Activated CD4-positive, CD25-positive, alpha-beta regulatory T cell treated with anti-CD3 and anti-CD28 coated beads, Interleukin-2, amount 50 U/mL, for 24 hours (primary cell): Measurements from ENCODE around the gene PDZD4.
A peak's percentile ranks its signal among the peaks of the same experiment; 100 is the strongest.

Experiments
- ATAC-seq, 2 donors: fragments of 150-1000 bp; cut with Tn5 transposase; one replicate each; pipeline ENCODE4 v1.10.0; 2021; ENCODE audit warnings: mild to moderate bottlenecking in 1 of 2, moderate library complexity in 1 of 2

PDZD4 gene

DNA sequence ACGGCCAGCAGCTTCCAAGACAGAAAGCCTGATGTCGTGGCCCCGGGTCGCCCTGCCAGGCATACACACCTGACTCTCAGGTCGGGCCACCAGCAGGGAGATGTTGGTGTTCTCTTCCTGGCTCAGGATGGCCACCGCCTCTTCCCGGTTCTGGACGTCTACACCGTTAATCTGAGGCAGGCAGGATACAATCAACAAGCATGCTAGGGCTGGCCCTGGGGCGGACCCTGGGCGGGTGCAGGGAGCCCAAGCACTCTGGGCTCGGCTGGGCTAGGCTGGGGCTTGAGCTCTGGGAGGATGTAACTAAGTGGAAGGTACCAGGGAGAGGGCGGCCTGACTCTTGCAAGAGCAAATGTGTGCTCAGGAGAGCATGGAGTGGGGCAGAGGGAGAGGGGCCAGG is 24.9 kb downstream of the PDZD4 start:
- ATAC-seq: no peak

DNA sequence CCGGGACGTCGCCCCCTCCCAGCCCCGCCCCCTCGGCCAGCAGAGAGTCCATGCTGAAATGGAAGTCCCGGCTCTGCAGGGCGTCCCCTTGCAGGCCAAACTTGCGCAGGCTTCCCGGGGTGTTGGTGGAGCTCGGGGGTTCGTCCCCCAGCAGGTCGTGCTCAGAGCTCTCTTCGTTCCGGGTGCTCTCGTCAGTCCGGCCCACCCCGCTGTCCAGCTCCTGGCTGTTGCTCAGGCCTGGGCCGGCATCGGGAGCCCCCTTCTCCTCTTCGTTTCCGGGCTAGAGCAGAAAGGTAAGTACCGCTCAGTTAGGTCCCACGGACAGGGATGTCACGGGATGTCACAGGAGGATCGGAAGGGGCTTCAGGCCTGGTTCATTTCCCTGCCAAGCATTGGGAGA is 25.7 kb downstream of the PDZD4 start:
- no peak for ATAC-seq

DNA sequence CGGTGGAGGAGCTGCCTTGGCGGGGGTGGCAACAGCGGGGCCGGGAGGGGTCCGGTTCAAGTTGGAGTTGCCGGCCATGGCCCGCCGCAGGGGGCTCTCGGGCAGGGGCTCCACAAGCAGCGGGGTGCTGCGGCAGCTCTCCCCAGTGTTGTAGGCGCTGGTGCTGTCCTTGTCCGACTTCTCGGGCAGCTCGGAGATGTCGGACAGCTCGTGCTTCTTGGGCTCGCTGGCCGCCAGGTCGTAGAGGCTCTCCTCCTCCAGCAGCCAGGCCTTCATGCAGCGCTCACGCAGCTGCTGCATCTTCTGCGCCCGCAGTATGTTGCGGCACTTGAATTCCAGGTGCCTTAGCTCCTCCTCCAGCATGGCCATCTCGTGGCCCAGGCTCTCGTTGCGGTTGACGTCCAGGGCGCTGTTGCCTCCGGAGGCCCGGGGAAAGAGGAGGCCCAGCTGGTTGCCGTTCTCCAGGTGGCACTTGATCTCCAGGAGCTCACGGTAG is 26.2 kb downstream of the PDZD4 start:
- no peak for ATAC-seq

DNA sequence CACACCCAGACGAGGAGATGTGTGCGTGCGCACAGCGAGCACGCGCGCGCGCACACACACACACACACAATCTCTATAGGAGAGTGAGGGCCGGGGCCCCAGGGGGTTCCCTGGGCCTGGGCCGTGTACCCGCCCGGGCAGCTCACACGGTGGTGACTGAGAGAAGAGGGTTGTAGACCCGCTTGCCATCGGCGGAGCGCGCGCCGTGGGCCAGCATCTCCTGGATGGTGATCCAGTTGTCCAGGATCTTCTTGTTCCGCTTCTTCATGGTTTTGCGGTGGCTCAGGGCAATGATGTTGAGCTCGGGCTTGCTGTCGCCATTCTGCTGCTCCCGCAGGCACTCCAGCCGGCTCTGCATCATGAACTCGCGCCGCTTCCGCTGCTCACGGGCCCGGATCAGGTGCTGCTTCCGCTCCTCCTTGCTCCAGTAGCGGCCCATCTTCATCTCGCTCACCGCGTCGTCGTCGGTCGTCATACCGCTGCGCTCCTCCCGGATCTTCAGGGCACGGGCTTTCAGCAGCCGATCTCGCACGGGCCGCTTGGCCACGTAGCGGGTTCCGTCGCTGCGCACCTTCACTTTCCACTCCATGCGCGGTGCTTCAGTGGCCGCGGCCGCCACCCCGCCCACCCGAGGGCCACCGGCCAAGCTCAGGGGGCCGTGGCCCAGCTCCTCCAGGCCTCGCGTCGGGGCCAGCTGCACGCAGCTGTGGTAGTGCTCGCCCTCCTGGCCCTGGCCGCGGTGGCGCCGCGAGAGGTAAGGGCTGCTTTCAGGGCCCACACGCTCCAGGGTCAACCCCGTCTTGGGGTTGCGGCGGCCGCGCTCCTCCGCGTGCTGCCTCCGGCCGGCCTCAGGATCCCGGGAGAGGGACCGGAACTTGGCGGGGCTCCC is 26.9 kb downstream of the PDZD4 start:
- no peak for ATAC-seq

DNA sequence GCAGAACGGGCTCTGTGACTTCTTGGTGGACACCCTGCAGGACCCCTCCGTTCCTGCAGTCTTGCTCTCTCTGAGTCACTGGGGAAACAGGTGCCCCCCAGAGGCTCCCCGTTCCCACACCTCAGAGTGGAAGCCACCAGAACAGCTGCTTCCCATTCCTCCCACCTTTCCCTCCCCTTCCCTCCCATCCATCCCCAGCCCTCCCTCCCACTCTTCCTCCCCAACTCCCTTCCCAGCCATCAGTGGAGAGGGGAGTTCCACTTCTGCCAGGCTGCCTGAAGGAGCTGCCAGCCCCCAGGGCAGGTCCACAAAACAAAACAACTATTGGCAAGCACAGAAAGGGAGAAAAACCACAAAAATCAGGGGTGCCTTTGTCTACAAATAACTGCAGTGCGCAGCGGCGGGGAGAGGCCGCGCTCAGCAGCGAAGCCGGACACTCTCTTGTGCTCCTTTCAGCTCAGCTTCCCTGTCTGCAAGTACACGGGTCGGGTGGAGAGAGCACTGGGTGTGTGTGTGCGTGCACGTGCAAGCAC is 27.8 kb downstream of the PDZD4 start:
- ATAC-seq: no peak

DNA sequence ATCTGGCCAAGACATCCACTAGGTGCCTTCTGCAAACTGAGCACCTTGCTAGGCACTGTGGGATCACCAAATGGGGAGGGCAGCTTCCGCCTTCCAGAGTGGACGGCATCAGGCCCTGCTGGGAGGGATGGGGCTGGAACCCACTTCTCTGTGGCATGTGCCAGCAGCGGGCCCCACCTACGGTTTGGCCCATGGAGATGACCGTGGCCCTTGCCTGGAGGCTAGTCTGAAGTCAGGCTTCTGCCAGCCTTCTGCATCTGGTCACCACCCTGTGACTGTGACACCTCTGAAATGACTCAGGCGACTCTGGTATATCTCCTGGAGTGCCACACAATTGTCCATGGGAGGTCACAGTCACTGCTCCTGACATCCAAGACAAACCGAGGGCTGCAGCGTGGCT is 28.7 kb downstream of the PDZD4 start:
- ATAC-seq: no peak

DNA sequence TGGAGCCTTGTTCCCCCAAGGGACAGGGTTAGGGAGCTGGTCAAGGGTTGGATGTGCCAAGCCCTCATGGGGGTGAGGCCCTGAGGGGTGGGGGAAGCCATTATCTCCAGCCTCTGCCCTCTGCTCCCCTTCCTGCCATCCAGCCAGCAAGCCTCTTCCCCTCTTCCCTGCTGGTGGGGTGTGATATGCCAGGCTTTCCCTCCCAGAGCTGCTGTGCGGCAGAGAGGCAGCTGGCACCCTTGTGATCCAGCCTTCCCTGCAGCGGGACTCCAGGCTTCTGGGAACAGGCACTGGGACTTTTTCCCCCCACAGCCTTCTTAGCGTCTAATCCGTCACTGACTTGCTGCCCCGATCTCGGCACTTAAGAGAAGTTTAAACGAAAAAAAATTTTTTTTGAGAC is 29.6 kb downstream of the PDZD4 start:
- no peak for ATAC-seq

DNA sequence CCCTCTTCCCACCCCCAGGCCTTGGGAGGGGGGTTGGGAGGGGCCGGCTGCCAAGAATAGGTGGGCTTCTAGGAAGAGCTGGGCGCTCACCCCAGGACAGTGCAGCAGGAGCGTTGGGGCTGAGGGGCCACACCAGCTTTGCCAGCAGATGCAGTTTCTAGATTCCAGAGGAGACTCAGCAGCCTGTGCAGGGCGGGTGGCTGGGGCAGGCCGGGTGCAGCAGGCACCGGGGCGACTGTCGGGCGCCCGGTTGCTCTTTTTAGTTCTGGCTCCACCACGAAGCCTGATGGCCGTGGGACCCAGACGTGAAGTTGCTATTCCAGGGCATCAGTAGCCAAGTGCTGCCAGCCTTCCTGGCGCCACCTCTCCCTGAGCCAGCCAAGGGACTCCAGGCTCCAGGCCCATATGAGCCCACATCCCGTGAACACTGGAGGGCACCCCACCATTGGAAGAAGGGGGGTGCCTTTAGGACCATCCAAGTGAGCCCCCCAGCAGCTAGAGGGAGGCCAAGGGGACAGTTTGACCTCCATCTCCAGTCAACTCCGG is 30.1 kb downstream of the PDZD4 start:
- no peak for ATAC-seq

DNA sequence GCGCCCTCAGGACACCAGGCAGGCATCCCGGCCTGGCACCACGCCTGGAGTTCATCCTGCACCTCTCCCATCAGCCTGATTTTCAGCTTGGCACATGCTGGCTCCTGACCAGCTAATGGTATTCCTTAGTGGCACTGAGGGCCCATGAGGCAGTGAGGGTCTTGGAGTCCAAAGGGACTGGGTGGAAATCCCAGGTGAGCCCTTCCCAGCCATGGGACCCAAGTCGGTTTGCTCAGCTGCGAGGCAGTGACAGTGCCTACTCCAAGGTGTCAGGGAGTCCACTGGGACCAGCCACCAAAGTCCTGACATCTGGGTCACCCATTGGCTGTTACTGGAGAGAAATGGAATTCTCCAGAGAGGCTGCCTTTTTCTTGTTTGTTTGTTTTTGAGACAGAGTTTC is 31.0 kb downstream of the PDZD4 start:
- no peak for ATAC-seq

DNA sequence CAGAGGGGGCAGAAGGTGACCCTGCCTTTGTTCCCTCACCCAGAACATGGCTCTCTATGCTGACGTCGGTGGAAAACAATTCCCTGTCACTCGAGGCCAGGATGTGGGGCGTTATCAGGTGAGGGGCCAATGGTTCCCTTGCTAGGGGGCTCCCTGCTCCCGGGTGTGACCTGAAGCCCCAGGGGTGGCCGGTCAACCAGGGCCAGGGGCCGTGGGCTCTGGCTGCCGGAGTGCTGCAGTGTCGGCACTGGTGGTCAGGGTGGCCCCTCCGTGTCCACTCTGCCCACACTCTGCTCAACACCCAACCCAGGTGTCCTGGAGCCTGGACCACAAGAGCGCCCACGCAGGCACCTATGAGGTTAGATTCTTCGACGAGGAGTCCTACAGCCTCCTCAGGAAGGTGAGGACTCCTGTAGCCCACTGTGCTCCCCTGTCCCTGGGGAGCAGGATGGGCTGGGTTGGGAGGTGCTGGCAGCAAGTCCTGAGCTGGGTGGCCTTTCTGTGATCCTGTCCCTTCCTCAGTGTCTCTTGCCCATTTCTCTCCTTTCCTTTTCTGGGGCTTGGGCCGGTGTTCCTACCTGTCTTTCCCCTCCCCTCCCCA is 32.8 kb downstream of the PDZD4 start:
- no peak for ATAC-seq

DNA sequence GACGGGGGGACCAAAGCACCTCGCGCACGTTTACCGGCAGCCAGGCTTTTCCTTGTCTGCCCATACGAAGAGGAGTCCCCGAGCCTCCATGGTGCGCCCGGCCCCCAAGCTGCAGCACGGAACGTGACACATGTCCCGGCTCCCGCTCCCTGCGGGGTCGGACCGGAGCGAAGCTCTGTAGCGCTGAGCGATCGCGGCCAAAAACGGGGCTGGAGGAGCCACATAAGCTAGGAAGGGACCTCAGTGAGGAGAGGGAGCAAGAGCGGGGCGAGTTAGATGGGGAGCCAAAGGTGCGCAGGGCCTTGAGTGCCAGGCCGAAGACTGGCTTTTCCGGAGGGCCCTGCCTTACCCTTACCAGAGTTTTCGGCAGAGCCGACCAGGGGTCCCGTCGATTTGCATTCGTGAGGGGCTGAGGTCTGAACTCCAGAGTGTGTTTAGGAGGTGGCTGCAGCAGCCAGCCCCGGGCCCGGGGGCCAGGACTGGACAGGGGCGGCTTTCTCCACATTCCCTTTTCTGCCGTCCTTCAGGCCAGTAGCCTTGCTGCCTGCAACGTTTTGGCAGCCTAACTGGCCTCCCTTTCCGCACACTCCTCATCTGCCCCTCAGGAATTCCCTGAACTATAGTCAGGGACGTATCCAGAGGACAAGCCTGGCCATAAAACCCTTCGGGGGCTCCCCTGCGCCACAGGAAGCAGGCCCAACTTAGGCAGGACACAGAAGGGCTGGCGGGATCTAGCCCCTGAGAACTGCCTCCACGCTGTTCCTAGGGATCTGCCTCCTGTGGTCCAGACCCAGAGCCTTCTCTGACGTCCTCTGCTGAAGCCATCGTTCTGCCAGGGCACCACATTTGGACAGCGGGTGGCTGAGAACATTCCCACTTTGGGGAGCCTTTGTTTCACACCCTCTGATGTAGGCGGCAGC is 35.2 kb downstream of the PDZD4 start:
- ATAC-seq: no peak

DNA sequence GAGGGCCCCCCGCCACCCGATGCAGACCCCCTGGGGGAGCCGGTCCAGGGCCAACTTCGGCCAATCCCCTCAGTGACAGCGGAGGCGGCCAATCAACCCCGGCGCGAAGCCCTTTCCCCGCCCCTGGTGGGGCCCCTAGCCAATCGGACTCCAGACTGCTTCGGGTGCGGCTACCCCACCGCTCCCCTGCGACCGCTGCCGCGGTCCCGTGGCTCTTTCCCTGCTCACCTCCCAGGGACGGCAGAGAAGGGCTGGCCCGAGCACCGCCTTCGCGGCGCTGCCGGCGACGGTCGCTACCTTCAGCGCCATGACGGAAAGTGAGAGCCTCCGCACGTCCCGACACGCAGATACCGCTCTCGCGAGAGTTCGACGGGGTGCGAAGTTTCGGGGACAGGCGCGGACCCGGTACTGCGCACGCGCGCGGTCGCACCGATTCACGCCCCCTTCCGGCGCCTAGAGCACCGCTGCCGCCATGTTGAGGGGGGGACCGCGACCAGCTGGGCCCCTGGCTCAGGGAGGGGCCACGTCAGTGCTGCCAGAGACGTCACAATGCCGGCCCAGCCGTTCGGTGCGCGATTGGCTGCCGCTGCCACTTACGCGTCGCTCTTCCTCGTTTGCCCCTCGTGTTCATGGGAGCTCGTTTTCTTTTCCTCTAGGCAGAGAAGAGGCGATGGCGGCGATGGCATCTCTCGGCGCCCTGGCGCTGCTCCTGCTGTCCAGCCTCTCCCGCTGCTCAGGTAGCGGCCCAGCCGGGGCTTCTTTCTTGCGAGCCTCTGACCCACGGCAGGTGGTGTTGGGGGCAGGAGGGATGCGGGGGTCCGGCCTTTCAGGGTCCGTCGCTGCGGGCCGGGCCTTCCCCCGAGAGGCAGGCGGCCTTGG is 36.1 kb downstream of the PDZD4 start, which contains the start of the genes IDH3G and SSR4:
IDH3G (minus strand) TSS at position 358 of the 879 bp plus-strand sequence; CDS start at position 309, 49 bp downstream.
SSR4 (plus strand) TSS at position 651 of the 879 bp plus-strand sequence; CDS start at position 671, 20 bp downstream.
- peak; percentile 94 to 96 for ATAC-seq

DNA sequence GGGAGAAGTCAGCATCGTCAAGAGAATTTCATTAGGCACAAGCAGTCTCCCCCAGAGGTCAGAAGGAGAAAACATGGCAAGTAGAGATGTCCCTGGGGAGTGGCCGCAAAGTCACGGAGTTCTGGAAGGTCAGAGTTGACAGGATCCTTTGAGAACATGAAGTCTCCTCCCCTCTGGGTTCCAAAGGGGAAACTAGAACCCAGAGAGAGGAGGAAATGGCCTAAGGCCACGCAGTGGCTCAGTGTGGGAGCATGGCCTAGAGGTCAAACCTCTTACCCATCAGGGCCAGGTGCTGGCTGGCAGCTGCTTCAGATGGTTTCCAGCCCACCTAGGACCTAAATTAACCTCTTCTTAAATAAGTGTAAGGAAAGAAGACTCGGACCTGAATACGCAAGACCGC is 37.1 kb downstream of the PDZD4 start:
- no peak for ATAC-seq

DNA sequence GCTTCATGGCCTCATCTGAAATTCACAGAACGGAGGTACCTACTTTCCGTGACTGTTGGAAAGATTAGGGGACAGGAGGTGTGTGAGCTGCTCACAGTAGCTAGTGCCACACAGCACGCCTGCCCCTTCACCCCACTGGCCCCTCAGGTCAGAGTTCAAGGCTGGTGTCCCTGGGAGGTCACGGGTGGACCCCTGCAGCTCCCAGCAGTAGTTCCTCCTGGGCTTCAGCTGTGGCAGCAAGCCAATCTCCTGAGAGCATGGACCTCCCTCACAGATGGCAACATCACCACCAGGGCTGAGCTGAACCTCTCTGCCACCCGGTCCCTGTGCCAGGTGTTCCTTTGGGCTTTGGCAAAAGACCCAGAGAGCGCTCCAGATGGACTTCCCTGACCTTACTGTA is 38.0 kb downstream of the PDZD4 start:
- no peak for ATAC-seq

DNA sequence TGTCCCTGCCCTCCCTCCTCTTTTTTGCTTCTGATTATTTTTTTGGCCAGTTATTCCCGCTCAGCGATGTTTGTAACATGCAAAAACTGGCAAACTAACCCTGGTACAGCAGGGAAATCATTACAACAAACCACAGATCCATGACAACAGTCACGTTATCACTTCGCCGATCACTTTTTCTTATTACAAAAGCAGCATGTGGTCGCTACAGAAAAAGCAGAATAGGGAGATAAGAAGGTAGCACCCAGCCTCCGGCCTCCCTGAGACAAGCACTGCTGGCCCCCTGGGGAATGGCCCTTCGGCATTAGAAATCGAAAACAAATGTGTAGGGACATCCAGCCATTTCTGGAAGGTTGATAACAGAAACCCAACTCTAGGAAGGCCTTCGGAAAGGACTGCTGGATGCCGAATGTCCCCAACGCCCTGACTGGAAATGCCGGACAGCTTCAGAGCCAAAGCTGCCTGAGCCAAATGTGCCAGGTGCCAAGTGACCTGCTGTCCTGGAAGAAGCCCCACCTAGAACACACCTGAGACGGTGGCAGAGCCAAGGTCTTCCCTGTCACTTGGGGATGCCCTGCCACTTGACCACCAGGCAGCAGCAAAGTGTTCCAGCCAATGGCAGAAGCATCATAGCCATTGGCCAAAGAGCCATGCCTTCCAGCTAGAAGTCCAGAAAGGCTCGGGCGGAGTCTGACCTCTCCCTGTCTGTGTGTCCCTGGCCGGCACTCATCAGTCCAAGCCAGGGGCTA is 39.1 kb downstream of the PDZD4 start:
- no peak for ATAC-seq

DNA sequence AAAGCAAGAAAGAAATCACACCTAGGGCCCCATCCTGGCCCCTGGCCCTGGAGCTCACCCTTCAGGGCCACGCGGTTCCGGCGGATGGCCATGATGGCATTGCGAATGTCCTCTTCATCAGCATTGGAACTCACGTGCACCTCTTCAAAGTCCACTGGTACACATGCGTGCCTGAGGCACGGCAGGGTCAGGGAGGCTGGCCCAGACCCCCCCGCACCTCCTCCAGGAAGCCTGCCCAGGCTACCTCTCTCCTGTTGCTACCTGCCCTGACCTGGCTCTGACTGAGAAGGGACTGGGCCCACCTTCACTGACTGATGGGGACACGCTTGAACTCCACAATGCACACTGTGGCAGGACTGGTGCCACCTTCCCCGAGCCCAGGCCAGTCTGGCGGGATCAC is 40.7 kb downstream of the PDZD4 start:
- no peak for ATAC-seq

DNA sequence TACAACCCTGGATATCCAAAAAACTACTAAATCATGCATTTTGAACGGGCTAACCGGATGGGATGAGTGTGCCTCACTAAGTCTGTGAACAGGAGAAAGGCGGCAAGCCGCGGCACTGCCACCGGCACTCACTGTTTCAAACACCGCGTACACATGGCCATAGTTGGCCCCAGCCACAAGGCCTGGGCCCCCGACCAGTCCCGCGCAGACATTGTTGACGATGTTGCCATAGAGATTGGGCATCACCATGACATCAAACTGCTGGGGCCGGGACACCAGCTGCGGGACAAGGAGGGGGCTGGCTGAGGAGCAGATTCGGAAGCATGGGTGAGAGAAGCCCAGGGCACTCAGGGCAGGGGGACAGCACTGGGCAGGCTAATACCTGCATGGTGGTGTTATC is 43.7 kb downstream of the PDZD4 start:
- ATAC-seq: no peak

DNA sequence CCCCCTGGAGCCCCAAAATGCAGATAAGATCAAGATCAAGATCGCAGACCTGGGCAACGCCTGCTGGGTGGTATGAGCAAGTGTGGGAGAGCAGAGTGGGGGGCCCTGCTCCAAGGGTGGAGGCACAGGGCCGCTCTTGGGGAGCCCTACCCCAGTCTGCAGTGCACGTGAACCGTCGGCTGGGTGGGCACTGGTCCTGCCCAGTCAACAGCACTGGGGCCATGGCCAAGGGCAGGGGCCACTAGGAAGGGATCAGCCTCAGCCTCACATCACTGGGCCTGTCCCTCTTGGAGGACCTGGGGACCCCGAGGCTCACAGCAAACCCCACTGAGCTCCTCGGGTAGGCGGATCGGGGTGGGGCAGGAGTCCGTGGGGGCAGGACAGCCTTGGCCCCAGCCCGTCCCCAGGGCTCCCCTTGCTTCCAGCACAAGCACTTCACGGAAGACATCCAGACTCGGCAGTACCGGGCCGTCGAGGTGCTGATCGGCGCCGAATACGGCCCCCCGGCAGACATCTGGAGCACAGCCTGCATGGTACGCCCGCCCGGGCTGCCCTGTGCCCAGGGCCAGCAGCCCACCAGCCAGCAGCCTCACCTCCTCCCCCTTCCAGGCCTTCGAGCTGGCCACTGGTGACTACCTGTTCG is 45.9 kb downstream of the PDZD4 start:
- no peak for ATAC-seq

DNA sequence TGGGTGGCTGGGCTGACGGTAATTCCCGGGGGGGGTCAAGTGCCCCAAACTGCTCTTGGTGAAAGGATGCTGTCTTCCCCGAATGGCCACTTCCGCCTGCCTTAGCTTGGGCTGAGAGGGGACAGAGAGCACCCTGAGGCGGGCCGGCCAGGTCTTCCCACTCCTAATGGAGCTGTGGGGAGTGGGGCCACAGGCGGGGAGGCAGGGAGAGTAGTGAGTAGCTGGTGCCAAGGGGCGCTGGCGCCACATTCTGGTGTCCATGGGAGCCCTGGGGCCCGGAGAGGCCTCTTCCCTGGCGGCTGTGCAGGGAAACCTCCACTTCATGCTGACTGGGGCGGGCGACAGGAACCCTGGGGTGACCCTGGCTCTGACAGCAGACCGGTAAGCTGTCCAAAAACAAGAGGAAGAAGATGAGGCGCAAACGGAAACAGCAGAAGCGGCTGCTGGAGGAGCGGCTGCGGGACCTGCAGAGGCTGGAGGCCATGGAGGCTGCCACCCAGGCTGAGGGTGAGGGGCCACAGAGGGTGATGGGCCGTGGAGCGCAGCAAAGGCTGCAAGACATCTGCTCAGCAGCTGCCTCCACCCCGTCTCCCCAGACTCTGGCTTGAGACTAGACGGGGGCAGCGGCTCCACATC is 46.8 kb downstream of the PDZD4 start:
- ATAC-seq: no peak

DNA sequence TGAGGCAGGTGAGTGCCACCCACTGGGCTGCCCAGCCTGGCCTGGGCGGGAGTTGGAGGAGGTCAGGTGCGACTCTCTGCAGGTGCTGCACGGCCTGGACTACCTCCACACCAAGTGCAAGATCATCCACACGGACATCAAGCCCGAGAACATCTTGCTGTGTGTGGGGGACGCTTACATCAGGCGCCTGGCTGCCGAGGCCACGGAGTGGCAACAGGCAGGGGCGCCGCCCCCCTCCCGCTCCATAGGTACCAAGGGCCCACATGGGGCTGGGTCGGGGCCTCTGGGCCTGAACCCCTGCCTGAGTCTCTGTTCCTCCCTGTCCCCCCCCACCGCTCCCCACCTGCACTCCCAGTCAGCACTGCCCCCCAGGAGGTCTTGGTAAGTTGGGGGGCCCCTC is 47.5 kb downstream of the PDZD4 start:
- no peak for ATAC-seq
